Suprapubic skin (tissue), 4 donors: ENCODE results near the gene TSKU. TPM values are rescaled to one million over a fixed set of nuclear protein-coding genes. Genes with fewer than 3 reads are reported as not detected.
"Not testable (repeated sequence)": the region's sequence is repeated elsewhere in the genome, so short reads cannot be mapped to it uniquely, and the experiment has no call there.

Experiments
- DNase-seq, 2 donors: peaks; one replicate each; pipeline ENCODE4 v3.0.0-alpha.2; 2019; ENCODE audit warnings: low spot score in 2 of 2
- H3K27ac ChIP-seq: fragments of 200-600 bp; sonication (generic); one replicate; pipeline ENCODE4 v1.5.1; 2019
- H3K27me3 ChIP-seq: fragments of 200-600 bp; sonication (generic); one replicate; pipeline ENCODE4 v1.5.1; 2019
- H3K36me3 ChIP-seq: fragments of 200-600 bp; sonication (generic); one replicate; pipeline ENCODE4 v1.5.1; 2019
- H3K4me1 ChIP-seq: fragments of 200-600 bp; sonication (generic); one replicate; pipeline ENCODE4 v1.5.1; 2019
- H3K4me3 ChIP-seq: fragments of 200-600 bp; sonication (generic); one replicate; pipeline ENCODE4 v1.5.1; 2019; ENCODE audit warnings: mild to moderate bottlenecking
- H3K9me3 ChIP-seq: fragments of 200-600 bp; sonication (generic); one replicate; pipeline ENCODE4 v1.5.1; 2019
- CTCF ChIP-seq, 2 donors: fragments of 200-600 bp in 1 of 2; fragments of 450-650 bp in 1 of 2; sonication (generic) in 1 of 2; IDR thresholded peaks; one replicate each; pipeline ENCODE4 v1.5.1; 2016 to 2019; ENCODE audit warnings: antibody characterized with exemption in 2 of 2, mild to moderate bottlenecking in 1 of 2, moderate library complexity in 1 of 2
- EP300 ChIP-seq: sonication (generic); formaldehyde crosslinking; IDR thresholded peaks from one replicate; pipeline ENCODE4 v1.6.1; 2017; ENCODE audit warnings: antibody characterized with exemption
- POLR2A ChIP-seq, 2 donors: fragments of 450-650 bp; IDR thresholded peaks; one replicate each; pipeline ENCODE4 v1.6.1; 2017; ENCODE audit warnings: antibody characterized with exemption in 2 of 2, mild to moderate bottlenecking in 2 of 2, moderate library complexity in 2 of 2
- POLR2AphosphoS5 ChIP-seq, 3 donors: sonication (generic); formaldehyde crosslinking; IDR thresholded peaks; one replicate each; pipeline ENCODE4 v1.6.1; 2017; ENCODE audit warnings: antibody characterized with exemption in 3 of 3
- WGBS: methylation state at CpG from one replicate; pipeline ENCODE4 v1.1.5; 2018; 5-methylcytosine and 5-hydroxymethylcytosine counted together
- total RNA-seq, 4 donors: library from RNA; depleted of rRNA; stranded (reverse); fragments of >200 nt; gene quantifications; one replicate each; pipeline ENCODE4 v1.1.0, GENCODE V29; 2016

Gene TSKU
- 100 to 1,000 TPM in 3 of 4 donors, 10 to 100 TPM in 1; 85.5 to 155 (median 128) TPM for total RNA-seq

DNA sequence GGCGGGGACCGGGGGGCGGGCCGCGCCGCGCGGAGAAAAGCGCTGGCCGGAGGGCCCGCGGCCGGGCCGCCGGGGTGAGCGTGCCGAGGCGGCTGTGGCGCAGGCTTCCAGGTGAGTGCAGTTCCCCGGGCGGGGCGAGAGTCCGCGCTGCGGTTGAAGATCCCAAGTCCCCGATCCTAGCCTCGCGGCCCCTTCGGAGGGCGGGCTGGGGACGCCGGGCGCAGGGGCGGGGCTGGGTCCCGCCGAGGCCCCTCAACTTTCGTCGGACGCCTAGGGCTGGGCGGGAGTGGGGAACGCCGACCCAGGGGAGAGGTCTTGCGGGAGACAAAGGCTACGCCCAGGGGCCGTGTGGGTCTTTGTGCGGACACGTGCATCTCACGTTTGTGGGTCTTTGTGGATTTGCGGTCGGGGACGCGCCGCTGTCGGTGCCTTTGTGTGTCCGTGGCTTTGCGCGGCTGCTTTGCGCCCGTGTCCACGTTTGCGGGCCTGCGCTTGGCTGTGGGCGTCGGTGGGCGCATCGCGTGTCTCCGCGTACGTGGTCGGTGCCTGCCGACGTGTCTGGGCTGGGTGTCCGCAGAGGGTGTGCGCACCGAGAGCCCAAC, at the start of gene TSKU:
Gene TSKU, plus strand, starts transcription at position 63 of the 602 bp plus-strand sequence. CDS start 12,261 bp downstream, outside the sequence.
- WGBS: no CpG with 5 or more reads among the region's 76 CpGs
- peak within 1 kb of the TSS; percentile 97 for H3K27ac ChIP-seq
- no peak for DNase-seq

DNA sequence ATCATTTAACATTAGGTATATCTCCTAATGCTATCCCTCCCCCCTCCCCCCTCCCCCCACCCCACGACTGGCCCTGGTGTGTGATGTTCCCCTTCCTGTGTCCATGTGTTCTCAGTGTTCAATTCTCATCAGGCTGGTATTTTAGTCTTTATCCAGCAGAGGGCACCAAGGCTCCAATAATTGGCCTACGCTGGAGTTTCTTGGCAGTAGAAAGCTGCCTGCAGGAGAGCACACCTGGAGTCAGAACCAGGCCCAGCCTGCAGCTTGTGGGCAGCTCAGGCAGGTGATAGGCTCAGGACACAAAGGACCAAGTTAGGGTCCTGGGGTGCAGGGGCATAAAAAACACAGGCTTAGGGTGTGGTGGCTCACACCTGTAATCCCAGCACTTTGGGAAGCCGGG, 49.2 kb upstream of the TSKU start:
- peaks cover 24% of the 10 kb centered on the region for H3K4me1 ChIP-seq
- H3K9me3 ChIP-seq, H3K27me3 ChIP-seq, H3K27ac ChIP-seq, H3K4me3 ChIP-seq, H3K36me3 ChIP-seq, DNase-seq: not testable (repeated sequence)
- peak; percentile 51 to 64 for TF ChIP-seq CTCF (IDR thresholded peaks at IDR 0.05)
- 28% methylated on average over 3 of the region's 3 CpGs for WGBS

More for the DNA sequence above, at the start of gene TSKU:
- H3K4me3 ChIP-seq: peak within 1 kb of the TSS; percentile 85
- no peaks in the 10 kb centered on the region for H3K36me3 ChIP-seq
- H3K4me1 ChIP-seq: peaks cover 75% of the 10 kb centered on the region
- H3K27me3 ChIP-seq: no peaks in the 10 kb centered on the region
- H3K9me3 ChIP-seq: no peaks in the 10 kb centered on the region
- no peak for TF ChIP-seq EP300
- TF ChIP-seq POLR2A (IDR thresholded peaks at IDR 0.05): no peak
- TF ChIP-seq CTCF (IDR thresholded peaks at IDR 0.05): no peak
- no peak for TF ChIP-seq POLR2AphosphoS5 (IDR thresholded peaks at IDR 0.05)

DNA sequence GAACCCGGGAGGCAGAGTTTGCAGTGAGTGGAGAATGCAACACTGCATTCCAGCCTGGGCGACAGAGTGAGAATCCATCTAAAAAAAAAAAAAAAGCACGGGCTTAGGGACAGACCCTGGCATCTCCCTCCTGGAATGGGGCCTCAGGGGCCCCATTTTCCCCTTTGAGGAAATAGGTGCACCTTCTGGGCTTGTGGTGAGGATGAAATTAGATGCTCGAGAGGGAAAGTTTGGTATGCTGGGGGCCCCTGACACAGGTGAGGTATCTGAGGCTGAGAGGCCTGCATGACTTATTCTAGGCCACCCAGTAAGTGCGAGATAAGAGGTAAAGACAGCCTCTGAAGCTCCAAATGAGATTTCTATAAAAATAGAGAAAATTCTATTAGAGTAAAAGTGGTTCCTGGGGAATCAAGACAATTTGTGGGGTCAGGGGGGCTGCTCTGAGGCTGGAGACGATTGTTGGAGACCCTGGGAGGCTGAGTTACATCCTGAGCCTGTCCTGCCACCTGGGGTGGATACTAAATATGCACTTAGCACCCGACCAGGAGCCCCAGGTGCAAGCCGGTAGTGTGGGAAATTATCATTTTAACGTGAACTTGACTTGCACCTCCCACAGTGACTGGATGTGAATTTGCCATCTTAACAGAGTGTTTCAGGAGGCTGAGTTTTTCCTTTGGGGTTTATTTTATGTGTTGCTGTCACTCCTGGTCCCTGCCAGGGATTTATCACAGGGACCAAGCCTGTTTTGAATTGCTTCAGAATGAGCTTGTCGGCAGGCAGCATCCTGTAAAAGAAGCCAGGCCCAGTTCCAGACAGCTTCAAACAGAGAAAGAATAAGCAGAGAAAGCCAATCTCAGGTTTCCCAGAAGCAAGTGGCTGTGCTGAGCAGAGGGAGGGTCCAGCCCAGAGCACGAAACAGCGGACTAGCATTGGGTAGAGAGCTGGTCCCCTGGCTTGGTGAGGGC, 48.4 kb upstream of the TSKU start:
- DNase-seq: no peak
- no peaks in the 10 kb centered on the region for H3K9me3 ChIP-seq
- H3K4me1 ChIP-seq: peaks cover 25% of the 10 kb centered on the region
- no peaks in the 10 kb centered on the region for H3K36me3 ChIP-seq
- TF ChIP-seq POLR2AphosphoS5 (IDR thresholded peaks at IDR 0.05) (no peak), POLR2A (IDR thresholded peaks at IDR 0.05) (no peak), EP300 (no peak), CTCF (IDR thresholded peaks at IDR 0.05) (no peak)
- no peaks in the 10 kb centered on the region for H3K27me3 ChIP-seq
- 71% methylated on average over 12 of the region's 12 CpGs for WGBS
- no peak overlapping the region for H3K27ac ChIP-seq
- H3K4me3 ChIP-seq: no peak overlapping the region

- Histone ChIP-seq H3K4me3 (no peak overlapping the region), H3K9me3 (no peaks in the 10 kb centered on the region), H3K27me3 (no peaks in the 10 kb centered on the region), H3K4me1 (peaks cover 28% of the 10 kb centered on the region), H3K27ac (no peak overlapping the region), H3K36me3 (no peaks in the 10 kb centered on the region)
- DNase-seq: no peak
- WGBS: 96% methylated on average over 13 of the region's 13 CpGs
- TF ChIP-seq CTCF (IDR thresholded peaks at IDR 0.05) (no peak), EP300 (no peak), POLR2AphosphoS5 (IDR thresholded peaks at IDR 0.05) (no peak), POLR2A (IDR thresholded peaks at IDR 0.05) (no peak)
Observed at GRCh38 chr11:76735841-76736240, 47.3 kb upstream of the TSKU start.

DNA sequence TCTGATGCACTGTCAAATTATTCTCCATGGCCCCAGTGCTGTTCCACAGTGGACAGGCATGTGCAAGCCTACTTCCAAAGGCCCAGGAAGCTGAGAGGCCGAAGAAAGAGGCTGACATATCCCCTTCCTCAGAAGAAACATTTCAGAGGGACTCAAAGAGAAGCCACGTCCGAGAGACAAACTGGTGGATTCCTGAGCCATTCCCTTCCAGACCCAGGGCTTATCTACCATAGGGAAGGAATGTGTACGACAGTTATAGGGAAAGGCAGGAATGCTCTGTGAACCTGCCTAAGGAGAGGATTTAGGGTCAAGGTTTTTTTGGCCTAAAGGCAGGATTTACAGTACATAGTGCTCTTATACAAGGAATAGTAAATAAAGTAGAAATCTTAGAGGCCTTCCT, 46.9 kb upstream of the TSKU start:
- no peaks in the 10 kb centered on the region for H3K27me3 ChIP-seq
- no peak overlapping the region for H3K4me3 ChIP-seq
- 98% methylated on average over 4 of the region's 4 CpGs for WGBS
- TF ChIP-seq EP300: no peak
- TF ChIP-seq CTCF (IDR thresholded peaks at IDR 0.05): no peak
- TF ChIP-seq POLR2A (IDR thresholded peaks at IDR 0.05): no peak
- TF ChIP-seq POLR2AphosphoS5 (IDR thresholded peaks at IDR 0.05): no peak
- H3K36me3 ChIP-seq: no peaks in the 10 kb centered on the region
- peaks cover 29% of the 10 kb centered on the region for H3K4me1 ChIP-seq
- no peak for DNase-seq
- H3K9me3 ChIP-seq: no peaks in the 10 kb centered on the region
- H3K27ac ChIP-seq: no peak overlapping the region
